ENCODE data around the gene TAF11. TPM values are rescaled to one million over a fixed set of nuclear protein-coding genes. Genes with fewer than 3 reads are reported as not detected.

TAF11 gene
- total RNA-seq, 2 donors from 2014 or later: 17.1 to 19.0 TPM

DNA sequence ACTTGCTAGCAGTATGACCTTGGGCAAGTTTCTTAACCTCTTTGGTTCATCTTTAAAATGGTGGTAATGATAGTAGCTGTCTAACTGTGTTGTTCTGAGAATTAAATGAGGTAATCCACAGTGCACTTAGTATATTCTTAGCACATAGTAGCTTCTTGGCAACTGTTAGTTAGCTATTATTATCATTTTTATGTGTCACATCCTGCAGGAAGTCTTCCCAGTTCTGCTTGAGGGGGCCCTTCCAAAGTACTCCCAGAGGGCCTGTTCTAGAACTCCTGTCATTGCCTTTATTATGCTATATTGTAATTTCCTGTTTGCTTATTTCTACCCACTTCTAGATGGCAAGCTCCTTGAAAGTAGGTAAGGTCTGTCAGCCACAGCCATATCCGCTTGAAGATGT is 31.8 kb upstream of the TAF11 start:
- Histone ChIP-seq H3K4me3 (no peak overlapping the region), H3K4me1 (peaks cover 0 to 41% of the 10 kb centered on the region in 2 donors), H3K36me3 (no peaks in the 10 kb centered on the region), H3K27me3 (no peaks in the 10 kb centered on the region), H3K27ac (peak overlapping the region in 1 of 2 donors; percentile 14), H3K9me3 (no peaks in the 10 kb centered on the region)
- TF ChIP-seq, protein P1, sequence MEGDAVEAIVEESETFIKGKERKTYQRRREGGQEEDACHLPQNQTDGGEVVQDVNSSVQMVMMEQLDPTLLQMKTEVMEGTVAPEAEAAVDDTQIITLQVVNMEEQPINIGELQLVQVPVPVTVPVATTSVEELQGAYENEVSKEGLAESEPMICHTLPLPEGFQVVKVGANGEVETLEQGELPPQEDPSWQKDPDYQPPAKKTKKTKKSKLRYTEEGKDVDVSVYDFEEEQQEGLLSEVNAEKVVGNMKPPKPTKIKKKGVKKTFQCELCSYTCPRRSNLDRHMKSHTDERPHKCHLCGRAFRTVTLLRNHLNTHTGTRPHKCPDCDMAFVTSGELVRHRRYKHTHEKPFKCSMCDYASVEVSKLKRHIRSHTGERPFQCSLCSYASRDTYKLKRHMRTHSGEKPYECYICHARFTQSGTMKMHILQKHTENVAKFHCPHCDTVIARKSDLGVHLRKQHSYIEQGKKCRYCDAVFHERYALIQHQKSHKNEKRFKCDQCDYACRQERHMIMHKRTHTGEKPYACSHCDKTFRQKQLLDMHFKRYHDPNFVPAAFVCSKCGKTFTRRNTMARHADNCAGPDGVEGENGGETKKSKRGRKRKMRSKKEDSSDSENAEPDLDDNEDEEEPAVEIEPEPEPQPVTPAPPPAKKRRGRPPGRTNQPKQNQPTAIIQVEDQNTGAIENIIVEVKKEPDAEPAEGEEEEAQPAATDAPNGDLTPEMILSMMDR (IDR thresholded peaks at IDR 0.05): no peak
- no peak for DNase-seq (ENCODE audit: low spot score)

DNA sequence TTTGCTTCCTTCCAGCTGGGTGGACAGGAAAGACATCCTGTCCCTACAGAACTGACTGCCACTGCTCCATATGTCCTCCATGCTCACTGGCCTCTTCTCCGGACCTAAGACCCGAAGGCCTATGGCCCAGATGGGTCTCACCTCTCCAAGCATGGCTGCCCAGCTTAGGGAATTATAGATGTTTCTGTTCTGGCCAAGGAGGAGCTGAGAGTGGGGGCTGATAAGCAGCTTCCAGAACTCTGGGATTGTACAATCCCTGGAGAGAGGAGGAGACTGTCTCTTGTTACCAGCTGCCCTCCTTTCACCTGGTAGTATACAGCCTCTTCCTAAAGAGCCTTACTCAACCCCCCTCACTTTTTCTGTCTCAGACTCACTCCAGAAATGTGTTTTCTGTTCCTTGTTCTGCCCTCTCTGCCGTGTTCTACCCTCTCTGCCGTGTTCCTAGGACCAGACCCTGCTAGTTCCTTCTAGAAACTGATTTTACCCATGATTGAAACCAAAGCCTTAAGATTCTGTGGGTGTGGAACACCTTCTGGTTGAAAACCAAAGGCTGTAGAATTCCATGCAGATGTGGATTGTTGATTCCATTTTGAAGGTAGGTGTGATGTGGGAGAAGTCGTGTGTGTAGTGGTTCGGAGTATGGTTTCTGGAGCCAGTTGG is 29.9 kb upstream of the TAF11 start:
- Histone ChIP-seq H3K4me3 (no peak overlapping the region), H3K27ac (peak overlapping the region; percentile 46 to 63), H3K27me3 (no peaks in the 10 kb centered on the region), H3K4me1 (peaks cover 0 to 41% of the 10 kb centered on the region in 2 donors), H3K36me3 (no peaks in the 10 kb centered on the region), H3K9me3 (no peaks in the 10 kb centered on the region)
- TF ChIP-seq, protein P1 (IDR thresholded peaks at IDR 0.05): no peak
- no peak for DNase-seq (ENCODE audit: low spot score)

DNA sequence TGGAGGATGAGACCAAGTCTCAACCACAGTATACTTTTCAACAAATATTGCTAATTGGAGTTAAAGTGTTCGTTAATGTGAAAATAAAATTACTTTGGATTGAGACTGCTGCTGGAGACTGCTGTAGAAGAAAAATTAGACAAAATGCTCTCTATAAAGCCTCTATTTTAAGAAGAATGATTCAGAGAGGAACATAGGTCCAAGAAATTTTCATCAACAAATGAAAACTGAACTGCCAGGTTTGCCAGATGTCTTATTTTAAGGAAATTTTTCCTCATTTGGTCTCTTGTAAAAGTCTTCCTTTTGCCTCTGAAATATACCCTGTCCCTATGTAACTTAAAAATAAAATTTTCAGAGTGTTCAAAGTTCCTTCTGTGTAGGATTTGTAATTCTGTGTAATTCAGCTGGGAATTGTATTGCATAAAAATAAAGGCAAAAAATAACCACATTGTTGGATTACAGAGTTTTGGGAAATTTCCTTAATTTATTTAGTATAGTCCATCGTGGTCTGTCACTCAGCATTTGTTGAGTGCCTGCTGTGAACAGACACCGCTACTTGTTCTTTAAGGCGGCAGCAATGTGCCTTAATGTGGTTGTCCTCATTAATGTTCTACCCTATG is 28.6 kb upstream of the TAF11 start:
- Histone ChIP-seq H3K4me3 (no peak overlapping the region), H3K9me3 (no peaks in the 10 kb centered on the region), H3K36me3 (no peaks in the 10 kb centered on the region), H3K27ac (peak overlapping the region; percentile 46 to 63), H3K27me3 (no peaks in the 10 kb centered on the region), H3K4me1 (peaks cover 0 to 41% of the 10 kb centered on the region in 2 donors)
- TF ChIP-seq, protein P1 (IDR thresholded peaks at IDR 0.05): no peak
- DNase-seq (ENCODE audit: low spot score): no peak

DNA sequence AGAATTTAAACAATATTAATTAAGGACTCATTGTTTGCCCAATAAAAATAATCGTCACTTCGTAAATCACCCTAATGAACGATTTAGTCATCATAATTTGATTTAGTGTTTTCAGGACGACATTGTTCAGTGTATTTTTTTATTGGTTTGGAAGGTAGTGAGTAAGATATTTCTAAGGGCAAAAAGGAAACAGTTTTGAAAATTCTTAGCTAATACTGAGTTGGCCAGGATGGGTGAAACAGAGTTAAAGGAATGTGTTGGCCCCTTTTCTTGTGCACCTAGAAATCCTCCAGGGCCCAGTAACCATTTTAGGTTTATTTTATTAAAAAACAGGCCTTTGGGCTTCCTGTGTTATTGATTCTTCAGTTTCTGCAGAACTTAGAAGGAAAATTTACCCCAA is 26.5 kb upstream of the TAF11 start:
- TF ChIP-seq, protein P1 (IDR thresholded peaks at IDR 0.05): no peak
- Histone ChIP-seq H3K27me3 (no peaks in the 10 kb centered on the region), H3K4me3 (no peak overlapping the region), H3K4me1 (peaks cover 0 to 36% of the 10 kb centered on the region in 2 donors), H3K9me3 (no peaks in the 10 kb centered on the region), H3K27ac (no peak overlapping the region), H3K36me3 (no peaks in the 10 kb centered on the region)
- DNase-seq (ENCODE audit: low spot score): no peak

DNA sequence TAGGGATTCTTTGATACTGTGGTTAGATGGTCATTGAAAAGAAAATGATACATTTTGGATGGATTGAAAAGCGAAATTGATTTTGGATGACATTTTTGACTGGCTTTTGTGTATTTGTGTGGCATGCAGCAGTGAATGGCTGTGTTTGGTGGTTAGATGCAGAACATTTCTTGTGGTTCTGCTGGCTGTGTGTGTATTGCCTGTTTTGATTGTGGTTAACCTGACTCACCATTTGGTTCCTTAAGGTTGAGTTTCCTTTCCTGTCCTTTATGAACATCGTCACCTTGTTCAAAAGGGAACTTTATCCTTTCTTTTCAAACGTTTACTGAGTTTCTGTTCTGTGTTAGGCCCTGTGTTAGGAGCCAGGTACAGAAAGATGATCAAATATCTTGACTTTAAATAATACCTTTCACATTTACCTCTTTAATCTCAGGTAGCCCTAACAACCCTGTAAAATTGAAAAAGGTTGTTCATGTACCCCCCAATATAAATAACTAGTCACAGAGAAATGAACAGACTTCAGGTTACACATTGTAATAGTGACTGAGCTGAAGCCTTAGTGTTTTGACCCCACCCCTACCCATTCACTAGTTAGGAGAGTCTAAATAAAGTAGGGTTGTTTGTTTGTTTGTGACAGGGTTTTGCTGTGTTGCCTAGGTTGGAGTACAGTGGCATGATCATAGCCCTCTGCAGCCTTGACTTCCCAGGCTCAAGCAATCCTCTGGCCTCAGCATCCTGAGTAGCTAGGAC is 25.0 kb upstream of the TAF11 start:
- Histone ChIP-seq H3K4me1 (peaks cover 0 to 22% of the 10 kb centered on the region in 2 donors), H3K36me3 (no peaks in the 10 kb centered on the region), H3K27ac (no peak overlapping the region), H3K27me3 (no peaks in the 10 kb centered on the region), H3K4me3 (no peak overlapping the region), H3K9me3 (no peaks in the 10 kb centered on the region)
- no peak for DNase-seq (ENCODE audit: low spot score)
- TF ChIP-seq, protein P1 (IDR thresholded peaks at IDR 0.05): no peak

All from right atrium auricular region (tissue), 2 donors.